SK-N-DZ (cell line): Measurements from ENCODE around the gene WFDC6.
A peak's percentile ranks its signal among the peaks of the same experiment; 100 is the strongest.

Experiments
- DNase-seq: peaks from one replicate; pipeline ENCODE4 v3.0.0-alpha.2; 2015; ENCODE audit warnings: low spot score

Gene WFDC6

DNA sequence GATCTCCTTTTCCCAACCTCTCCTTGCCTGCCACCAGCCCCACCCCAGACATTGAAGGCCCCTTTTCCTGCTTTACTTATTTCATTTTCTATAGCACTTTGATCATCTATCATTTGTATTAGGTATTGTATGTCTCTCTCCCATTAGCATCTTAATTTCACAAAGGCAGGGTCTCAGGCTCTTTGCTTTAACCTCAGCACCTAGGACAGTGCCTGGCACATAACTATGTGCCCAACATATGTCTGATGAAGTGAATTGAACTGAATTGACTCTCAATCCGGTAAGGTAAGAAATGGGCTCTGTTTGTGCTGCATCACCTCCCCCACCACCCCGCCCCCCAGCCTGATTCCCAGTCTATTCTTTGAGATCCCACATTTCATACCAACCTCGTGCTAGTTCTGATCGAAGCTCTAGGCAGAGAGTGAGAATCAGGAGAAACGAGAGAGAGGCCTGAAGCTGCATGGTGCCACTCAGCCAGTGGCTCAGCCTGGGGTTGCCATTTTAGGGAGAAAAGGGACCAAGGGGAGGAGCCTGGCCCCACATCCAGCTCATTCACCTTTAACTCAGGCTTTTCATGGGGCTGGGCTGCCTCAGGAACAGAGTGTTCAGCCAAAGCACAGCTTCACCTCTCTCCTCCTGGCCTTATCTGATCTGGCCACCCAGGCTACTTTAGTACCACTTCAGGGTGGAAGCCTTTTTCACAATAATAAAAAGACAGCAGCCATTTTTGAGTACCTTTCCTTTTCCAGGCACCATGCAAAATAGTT, 24.0 kb downstream of the WFDC6 start, which contains the start of gene SPINT3:
Gene SPINT3 (minus strand): TSS at position 476 of the 767 bp plus-strand sequence. CDS start 14 bp downstream, at position 462.
- DNase-seq = no peak

DNA sequence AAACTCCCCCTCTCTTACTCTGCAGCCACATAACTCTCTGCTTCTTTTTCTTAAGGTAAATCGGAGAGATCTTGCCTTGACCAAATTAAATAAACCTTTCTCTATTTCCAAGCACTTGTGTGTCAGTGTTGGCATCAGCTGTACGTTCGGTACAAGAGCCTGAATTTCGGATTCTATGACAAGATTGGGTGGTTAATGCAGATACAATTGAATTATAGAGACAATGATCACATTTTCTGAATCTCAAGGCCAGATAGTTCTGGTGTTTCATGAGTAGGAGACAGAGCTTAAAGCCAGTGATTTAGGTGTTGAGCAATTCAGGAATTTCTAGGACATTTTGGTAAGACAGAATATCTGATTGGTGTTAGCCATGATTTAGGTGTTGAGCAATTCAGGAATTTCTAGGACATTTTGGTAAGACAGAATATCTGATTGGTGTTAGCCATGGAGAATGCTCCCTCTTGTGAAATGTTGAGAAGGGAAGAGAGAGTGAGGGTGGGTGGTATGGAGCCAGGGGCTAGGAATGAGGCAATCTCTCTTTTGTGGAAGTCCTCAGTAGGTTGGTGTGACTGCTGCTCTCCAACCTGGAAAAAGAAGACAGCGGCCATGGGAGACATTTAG, 28.9 kb downstream of the WFDC6 start:
- DNase-seq = peak; percentile 60

- no peak for DNase-seq
Observed at GRCh38 chr20:45509091-45509490, 30.2 kb downstream of the WFDC6 start.

- DNase-seq = no peak
Observed at GRCh38 chr20:45508068-45508886, 31.0 kb downstream of the WFDC6 start.

GRCh38 chr20:45507011-45507820, 32.1 kb downstream of the WFDC6 start:
- DNase-seq = no peak

DNA sequence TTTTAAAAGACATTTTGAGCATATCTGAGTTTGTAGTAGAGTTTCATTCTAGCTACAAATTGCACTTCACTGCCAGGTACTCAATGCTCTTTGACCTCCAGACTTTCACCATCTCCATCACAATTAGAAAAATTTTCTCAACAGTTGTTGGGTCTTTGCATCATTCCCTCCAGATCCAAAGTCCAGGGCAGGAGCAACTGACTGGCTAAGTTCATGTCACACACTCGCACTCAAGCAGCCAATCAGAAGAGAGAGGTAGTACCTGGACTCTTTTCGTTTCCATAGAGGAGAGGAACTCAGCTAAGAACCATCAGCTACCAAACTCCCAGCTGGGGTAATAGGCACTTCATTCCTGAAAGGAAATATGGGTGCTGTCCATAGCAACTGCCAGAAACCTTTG, 32.9 kb downstream of the WFDC6 start:
- no peak for DNase-seq

GRCh38 chr20:45503403-45503802, 35.9 kb downstream of the WFDC6 start:
- no peak for DNase-seq

GRCh38 chr20:45502561-45502960, 36.7 kb downstream of the WFDC6 start:
- no peak for DNase-seq

GRCh38 chr20:45501600-45501999, 37.7 kb downstream of the WFDC6 start:
- DNase-seq = no peak

- DNase-seq = no peak
Observed at GRCh38 chr20:45500022-45500421, 39.3 kb downstream of the WFDC6 start.

- no peak for DNase-seq
Observed at GRCh38 chr20:45497971-45498494, 41.2 kb downstream of the WFDC6 start.

DNA sequence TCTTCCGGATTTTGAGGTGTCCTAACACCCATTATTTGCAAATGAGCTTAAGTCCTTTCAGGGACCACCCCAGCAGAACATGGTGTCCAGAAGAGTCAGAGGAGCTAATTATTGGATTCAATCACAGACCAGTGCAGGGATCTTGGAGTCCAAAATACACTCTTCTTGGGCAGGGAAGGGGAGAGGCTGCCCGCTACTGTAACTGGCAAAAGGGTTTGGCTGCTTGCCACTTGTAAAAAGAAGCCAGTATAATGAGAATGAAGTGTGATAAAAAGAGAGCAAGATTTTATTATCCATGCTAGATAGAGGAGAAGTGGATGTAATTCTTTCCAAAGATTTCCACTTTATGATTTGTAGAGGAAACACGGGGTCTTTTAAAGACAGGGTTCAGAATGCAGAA, 43.1 kb downstream of the WFDC6 start:
- no peak for DNase-seq

GRCh38 chr20:45495501-45495941, 43.8 kb downstream of the WFDC6 start:
- DNase-seq = no peak

DNA sequence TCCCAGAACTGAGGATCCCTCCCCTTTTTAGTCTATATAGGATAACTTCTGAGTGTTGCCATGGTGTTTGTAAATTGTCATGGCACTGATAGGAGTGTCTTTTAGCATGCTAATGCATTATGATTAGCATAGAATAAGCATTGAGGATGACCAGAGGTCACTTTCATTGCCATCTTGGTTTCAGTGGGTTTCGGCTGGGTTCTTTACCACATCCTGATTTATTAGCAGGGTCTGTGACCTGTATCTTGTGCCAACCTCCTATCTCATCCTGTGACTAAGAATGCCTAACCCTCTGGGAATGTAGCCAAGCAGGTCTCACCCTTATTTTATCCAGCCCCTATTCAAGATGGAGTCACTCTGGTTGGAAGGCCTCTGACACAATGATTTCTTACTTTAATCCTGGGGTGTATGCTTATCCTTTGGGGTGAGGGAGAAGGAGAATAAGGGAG, 50.2 kb downstream of the WFDC6 start:
- DNase-seq = no peak

GRCh38 chr20:45487231-45487635, 52.0 kb downstream of the WFDC6 start:
- no peak for DNase-seq

GRCh38 chr20:45485388-45485787, 53.9 kb downstream of the WFDC6 start:
- DNase-seq = no peak

DNA sequence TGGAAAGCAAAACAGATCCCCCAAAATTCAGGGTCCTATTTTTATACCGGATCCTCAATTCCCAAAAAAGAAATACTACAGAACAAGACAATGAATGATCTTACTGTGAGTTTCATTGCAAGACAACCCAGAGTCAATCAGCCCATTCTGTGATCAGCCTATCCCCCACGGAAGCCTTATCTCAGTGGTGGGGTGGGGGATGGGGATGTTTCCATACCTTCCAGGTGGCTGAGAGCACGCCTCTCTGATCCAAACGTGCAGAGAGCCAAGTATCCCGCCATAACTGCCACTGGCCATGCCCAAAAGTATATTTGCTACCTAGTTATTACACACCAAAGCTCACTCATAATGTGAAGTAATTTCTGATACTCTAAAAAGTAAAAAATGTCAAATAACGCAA, 54.6 kb downstream of the WFDC6 start:
- DNase-seq = no peak
